Erythroblast (primary cell): ENCODE measurements around the gene CLCN3.

Source experiments
- GATA1 ChIP-seq: IDR thresholded peaks from 2 replicates; pipeline ENCODE4 v1.6.1; 2011; ENCODE audit warnings: low read depth, mild to moderate bottlenecking, control low read depth, low read length, moderate library complexity
- POLR2A ChIP-seq: IDR thresholded peaks from 2 replicates; pipeline ENCODE4 v1.6.1; 2011; ENCODE audit warnings: mild to moderate bottlenecking, low read length

- TF ChIP-seq POLR2A: no peak
- TF ChIP-seq GATA1: no peak
Observed at GRCh38 chr4:169682372-169683047, 62.1 kb downstream of the CLCN3 start.
